ENCODE measurements around the gene PERM1.
"Not testable (repeated sequence)": the region's sequence is repeated elsewhere in the genome, so short reads cannot be mapped to it uniquely, and the experiment has no call there.

DNA sequence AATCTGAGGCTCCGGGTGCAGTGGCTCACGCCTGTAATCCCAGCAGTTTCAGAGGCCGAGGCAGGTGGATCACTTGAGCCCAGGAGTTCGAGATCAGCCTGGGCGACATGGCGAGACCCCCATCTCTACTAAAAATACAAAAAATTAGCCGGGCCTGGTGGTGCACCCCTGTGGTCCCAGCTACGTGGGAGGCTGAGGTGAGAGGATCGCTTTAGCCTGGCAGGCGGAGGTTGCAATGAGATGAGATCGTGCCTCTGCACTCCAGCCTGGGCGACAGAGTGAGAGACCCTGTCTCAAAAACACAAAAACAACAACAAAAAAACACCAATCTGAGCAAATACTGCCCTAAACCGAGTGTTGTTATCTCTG is 30.8 kb upstream of the PERM1 start:
- TF ChIP-seq, protein P1, sequence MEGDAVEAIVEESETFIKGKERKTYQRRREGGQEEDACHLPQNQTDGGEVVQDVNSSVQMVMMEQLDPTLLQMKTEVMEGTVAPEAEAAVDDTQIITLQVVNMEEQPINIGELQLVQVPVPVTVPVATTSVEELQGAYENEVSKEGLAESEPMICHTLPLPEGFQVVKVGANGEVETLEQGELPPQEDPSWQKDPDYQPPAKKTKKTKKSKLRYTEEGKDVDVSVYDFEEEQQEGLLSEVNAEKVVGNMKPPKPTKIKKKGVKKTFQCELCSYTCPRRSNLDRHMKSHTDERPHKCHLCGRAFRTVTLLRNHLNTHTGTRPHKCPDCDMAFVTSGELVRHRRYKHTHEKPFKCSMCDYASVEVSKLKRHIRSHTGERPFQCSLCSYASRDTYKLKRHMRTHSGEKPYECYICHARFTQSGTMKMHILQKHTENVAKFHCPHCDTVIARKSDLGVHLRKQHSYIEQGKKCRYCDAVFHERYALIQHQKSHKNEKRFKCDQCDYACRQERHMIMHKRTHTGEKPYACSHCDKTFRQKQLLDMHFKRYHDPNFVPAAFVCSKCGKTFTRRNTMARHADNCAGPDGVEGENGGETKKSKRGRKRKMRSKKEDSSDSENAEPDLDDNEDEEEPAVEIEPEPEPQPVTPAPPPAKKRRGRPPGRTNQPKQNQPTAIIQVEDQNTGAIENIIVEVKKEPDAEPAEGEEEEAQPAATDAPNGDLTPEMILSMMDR (IDR thresholded peaks at IDR 0.05; ENCODE audit: low read length): not testable (repeated sequence)
- not testable (repeated sequence) for TF ChIP-seq EZH2 (IDR thresholded peaks at IDR 0.05; ENCODE audit: borderline replicate concordance, low read length)

All from OCI-LY1 (cell line).